Amniotic stem cell (primary cell): ENCODE measurements around the gene TRIM29.
"Not testable (repeated sequence)": the region's sequence is repeated elsewhere in the genome, so short reads cannot be mapped to it uniquely, and the experiment has no call there.

Source experiments
- DNase-seq: peaks from one replicate; lab custom pipeline; 2025; lab: John Stamatoyannopoulos, UW

TRIM29 gene, protein sequence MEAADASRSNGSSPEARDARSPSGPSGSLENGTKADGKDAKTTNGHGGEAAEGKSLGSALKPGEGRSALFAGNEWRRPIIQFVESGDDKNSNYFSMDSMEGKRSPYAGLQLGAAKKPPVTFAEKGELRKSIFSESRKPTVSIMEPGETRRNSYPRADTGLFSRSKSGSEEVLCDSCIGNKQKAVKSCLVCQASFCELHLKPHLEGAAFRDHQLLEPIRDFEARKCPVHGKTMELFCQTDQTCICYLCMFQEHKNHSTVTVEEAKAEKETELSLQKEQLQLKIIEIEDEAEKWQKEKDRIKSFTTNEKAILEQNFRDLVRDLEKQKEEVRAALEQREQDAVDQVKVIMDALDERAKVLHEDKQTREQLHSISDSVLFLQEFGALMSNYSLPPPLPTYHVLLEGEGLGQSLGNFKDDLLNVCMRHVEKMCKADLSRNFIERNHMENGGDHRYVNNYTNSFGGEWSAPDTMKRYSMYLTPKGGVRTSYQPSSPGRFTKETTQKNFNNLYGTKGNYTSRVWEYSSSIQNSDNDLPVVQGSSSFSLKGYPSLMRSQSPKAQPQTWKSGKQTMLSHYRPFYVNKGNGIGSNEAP

DNA sequence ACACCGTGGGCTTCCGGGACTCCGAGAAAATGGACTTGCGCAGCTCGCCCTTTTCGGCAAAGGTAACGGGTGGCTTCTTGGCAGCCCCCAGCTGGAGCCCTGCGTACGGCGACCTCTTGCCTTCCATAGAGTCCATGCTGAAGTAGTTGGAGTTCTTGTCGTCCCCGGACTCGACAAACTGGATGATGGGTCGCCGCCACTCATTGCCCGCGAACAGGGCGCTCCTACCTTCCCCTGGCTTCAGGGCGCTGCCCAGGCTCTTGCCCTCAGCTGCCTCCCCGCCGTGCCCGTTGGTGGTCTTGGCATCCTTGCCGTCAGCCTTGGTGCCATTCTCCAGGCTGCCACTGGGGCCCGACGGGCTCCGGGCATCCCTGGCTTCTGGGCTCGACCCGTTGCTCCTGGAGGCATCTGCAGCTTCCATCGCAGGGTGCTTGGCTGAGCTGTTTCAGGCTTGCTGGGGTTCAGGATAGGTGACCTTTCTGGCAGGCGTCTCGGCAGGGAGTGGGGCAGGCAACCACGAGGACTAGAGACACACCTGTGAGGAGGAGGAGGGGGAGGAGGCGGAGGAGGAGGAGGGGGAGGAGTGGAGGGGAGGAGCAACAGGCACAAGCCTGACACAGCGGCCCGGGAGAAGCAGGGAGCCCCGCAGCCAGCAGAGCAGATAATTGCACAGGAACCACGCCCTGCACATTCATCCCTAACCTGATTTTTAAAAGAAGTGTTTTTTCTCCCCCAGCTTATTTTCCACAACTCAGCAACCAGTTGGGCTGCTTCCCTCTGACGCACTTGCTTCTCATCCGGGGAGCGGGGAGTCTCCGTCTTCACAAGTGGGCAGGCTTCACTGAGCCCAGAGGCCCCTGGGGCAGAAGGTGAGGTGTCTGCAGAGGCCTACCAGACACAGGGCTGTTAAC is at the start of gene TRIM29:
TSS of gene TRIM29 (minus strand) at position 503 of the 911 bp plus-strand sequence. CDS start at position 421, 82 bp downstream.
- DNase-seq, result no peak

DNA sequence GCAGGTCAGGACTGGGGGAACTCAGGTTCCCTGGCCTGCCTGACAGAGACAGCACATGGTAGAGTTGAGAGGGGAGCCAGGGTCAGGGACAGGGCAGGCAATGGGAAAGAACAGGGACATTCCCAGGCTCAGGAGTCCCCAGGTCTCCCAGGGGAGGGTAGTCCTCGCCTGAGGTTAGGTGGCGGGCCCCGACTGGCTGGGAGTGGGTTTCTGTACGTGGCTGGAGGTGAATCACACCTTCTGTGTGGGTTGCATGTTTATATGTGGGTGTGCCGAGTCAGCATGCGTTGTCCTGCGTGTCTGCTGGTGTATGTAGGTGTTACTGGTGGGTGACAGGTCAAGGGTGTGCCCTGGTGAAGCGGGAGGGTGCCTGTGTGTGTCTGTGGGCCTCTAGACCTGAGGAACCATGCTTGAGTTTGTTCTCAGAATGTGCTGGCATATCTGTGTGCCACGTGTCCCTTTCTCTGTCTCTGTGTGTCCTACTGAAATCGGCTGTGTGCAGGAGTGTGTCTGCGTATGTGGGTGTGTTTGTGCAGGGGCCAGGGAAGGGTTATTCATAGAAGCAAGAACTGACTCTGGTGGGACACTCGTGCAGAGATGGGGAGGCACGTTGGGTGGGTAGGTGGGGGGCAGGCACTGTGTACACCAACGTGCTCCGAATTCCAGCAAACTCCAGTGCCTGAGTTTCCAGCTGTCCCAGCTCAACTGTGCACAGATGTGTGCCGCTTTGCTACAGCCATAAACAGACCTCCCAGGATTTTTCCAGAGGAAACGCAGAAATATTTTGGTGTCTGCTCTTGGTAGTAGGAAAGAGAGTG is 49.1 kb upstream of the TRIM29 start:
- DNase-seq, result no peak

DNA sequence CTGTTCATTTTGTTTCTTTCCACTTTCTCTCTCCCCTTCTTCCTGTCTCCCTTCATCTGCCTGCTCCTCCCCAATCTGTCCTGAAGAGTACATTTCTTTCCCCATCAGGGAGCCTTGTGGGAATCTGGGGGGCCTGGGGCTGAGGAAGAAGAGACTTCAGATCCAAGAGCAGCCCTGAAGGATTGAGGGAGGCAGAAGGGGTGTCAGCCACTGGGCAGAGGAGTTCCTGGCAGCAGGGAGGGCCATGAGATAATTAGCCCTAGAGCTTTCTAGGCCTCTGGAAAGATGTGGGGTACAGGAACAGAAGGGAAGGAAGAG is 48.5 kb upstream of the TRIM29 start:
- no peak for DNase-seq

DNA sequence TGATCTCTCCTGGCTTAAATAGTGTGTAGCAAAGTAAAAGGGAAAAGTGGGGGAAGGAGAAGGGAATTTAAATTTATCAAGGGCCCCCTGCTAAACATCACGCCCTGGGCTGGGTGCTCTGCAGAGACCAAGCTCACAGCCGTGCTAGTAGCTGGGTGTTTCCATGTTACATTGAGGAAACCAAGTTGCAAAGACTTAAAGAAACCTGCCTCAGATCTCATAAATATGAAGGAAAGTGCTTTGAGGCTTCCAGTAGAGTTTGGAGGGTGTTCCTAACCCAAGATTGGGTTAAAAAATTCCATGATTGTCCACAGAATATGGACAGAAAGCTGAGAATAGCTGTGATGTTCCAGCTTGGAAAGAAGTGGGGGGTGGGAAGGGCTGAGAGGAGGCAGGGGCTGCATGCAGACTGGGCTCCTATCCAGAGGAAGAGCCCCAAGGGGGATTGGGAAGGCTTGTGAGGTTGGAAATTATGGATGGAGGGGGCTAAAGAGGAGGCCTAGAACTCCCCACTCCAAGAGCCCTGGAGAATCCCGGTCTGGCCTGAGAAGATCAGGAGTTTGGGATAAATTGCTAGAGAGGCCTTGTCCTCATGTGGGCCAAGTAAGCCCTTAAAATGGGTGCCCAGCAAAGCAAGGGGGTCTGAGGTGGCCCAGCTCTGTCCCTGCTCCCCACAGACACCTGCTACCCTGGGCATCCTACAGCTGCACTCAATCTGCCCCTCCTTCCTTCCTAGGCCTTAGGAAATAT is 48.0 kb upstream of the TRIM29 start:
- DNase-seq, result no peak

DNA sequence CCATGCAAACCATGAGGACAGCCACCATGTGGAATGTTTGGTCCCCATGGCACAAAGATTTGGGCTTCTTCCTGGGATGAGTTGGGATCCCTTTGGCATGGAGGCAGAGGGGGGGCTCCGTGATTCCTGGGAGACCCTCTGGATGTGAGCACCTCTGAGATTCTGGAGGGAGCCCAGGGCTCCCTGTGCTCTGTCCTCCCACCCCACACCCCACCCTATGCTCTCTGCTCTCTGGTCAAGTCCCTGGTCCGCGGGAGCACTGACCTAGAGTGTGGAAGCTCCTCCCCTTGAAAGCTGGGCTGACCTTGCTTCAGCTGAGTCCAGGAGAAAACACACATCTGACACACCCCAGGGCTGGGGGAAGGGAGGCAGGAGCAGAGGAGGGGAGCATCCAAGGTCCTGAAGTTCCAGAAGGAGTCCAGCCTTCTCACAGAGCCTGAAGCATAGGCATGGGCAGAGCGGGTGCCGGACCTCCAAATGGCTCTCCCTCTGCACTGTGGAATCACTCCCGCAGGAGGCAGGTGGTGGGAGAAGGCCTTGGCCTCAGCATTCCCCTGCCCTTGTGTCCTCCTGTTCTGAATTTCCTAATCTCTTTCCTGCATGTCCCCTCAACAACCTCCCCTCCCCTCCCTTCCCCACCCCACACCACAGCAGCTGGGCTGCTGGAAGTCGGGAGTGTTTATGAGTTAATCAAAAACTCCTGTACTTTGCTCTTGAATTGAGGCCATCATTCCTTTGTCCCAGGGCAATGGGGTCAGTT is 47.2 kb upstream of the TRIM29 start:
- DNase-seq, result no peak

DNA sequence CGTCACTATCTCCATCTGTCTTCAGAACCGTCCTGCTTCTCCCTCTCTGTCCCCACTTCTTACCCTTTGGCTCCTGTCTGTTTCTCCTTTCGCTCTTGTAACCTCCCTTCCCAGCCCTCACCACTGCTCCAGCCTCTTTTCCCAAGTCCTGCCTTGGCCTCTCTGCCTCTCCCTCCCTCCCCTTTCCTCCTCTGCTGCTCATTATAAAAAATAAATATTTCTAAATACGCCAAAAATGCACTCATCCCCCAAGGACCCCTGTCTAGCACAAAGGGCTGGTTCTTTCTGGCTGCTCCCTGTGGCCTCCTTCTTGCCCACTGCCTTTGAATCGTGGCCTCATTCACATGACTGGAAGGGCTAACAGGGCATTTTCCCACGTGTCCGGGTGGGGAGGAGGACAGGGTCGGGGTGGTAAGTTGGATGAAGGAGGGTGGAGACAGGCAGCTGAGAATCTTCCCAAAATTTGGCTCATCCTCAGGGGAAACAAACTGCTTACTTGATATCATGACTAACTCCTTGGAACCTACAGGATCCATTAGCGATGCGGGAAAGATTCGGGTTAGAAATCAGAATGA is 46.5 kb upstream of the TRIM29 start:
- DNase-seq, result no peak

DNA sequence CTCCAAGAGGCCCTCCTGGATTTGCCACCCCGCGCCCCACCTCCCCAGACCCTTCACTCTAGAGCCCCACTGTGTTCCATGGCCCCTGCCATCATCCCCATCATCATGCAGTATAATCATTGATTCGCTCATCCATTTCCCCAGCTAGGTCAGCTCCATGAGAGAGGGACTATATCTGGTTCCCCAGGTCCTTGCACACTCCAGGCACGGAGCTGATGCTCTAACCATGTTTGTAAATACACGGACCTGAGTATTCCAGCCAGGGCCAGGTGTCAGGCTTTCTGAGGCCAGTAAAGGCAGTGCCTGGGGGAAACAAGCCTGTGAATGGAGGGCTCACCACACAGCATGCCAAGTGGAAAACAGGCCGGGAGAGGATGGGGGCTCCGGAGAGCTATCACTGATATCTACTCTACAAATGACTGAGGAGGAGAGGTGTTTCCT is 45.8 kb upstream of the TRIM29 start:
- no peak for DNase-seq

DNA sequence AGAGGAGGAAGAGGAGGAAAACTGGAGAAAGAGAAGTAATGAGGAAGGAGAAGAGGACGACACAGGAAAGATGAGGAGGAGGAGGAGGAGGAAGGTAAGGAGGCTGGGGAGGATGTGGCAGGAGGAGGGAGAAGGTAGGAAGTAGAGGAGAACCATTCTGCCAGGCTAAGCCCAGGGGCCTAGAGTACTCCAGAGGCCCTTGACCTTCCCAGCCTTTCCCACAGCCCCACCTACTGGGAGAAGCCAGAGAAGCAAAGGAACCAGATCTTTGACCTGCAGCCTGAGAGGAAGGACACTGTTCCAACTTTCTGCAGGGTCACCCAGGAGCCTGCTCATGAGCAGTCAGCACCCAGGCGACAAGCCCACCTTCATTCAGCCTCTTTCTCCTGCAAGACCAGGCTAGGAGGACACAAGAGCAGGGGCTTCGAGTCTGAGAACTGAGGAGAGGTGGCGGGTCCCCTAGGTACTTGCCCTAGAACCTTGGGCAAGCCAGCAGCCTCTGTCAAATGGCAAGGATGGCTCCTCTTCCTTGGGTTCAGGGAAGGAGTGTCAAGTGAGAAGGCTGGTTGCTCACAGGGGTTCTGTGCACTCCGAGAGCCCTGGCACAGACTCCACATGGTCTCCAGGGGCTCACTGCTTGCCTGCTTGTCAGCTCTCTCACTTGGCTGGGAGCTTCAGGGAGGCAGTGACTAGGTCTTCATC is 45.0 kb upstream of the TRIM29 start:
- no peak for DNase-seq

DNA sequence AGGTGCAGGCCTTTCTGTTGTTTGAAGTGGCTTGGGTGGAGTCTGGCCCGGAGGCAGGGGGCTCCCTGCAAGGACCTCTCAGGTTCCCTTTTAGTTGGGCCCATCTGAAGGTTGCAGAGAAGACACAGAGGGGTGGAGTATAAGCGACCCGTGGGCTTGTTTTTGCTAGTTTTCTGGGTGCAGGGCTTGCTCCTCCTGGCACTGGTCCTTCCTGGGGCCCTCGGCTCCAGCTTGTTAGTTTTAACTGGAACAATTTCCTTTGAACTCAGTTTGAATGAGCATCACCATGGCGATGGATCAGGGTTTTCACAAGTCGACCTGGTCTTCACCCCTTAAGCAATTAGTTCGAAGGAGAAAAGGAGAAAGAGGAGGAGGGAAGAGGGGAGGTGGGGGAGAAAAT is 44.5 kb upstream of the TRIM29 start:
- no peak for DNase-seq

DNA sequence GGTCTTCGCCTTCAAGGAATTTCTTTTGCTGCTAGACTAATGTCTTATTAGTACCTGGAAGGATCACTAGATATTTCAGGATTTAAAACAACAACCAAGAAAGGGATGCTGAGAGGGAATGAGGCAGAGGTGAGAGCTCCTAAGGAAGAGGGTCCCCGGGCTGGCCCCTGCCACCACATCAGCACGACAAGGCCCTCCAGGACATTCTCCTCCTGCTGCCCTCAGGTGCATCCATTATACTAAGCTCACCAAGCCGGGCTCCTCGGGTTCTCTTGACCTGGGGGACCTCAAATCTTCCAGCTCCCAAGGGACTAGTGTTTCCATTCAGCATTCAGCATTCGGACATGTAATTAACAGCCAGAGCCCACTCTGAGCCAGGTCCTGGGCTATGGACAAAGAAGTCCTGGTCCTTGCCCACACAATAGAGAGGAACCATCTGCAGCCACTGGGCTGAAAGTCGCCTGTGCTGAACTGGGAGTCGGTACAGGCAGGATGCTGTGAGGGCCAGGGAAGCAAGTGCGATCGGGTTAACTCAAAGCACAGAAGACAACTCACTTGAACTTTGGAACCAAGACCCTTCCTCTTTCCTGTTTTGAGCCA is 43.6 kb upstream of the TRIM29 start:
- DNase-seq, result no peak

DNA sequence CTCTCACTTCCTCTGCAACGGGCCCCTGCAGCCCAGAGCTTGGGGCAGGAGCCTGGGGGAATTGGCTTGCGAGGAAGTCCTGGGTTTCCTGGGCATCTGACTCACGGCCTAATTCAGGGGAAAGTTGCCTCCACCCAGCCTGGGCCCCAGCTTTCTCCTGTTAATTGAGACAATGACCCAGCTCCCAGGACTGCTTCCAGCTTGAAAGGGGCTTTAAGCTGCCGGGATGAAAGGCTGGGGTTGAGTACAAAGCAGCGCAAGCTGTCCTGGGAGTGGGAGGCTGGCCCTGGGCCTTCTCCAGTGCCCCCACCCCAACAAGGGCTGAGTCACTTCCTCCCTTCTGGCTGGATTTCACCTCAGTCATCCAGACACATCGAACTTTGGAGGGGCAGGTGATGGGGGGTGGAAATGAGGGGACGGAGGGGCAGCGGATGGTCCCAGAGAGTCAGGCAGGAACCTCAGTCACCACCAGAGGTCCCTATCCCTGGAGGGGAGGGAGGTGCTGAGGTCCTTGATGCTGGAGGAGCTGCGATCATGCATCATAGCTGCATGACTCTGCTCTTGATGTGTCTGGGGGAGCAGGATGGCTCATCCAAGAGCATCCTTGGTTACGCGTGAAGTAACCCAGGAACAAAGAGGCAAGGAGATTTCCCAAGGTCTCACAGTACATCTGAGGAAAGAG is 42.8 kb upstream of the TRIM29 start:
- no peak for DNase-seq

DNA sequence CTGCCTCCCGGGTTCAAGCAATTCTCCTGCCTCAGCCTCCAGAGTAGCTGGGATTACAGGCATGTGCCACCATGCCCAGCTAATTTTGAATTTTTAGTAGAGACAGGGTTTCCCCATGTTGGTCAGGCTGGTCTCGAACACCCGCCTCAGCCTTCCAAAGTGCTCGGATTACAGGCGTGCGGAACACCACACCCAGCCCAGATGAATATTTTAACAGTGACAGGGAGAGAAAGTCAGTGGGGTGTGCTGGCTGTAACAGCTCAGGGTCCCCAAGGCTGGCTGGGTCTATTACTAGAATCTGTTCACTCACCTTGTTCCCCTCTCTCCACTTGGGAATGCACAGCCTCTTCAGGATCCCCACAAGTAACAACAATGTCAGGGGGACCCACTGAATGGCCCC is 42.1 kb upstream of the TRIM29 start:
- not testable (repeated sequence) for DNase-seq

DNA sequence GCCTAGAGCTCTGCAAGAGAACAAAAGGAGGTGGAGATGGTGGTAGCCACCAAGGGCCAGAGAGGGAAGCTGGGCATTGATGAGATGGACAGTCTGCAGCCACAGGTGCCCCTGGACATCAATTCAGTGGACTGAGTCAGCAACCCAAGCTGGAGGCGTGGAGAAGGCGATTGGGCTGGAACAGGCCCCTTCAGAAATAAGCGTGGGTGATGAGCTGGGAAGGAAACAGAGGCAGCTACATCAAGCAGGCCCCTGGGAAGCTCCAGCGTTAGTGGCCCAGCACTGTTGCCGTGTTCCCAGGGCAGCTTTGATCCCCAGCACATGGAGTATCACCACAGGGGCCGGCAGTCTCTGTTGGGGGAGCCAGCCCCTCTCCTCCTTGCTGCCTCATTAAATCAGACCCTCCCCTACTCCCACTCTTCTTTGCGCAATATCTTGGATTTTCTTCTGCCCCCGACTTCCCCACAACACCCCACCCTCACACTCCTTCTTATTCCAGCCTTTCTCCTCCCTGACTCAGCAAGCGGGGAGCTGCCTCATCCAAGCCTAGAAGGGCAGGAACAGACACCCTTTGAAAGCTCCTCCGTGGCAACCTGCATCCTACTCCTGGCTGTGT is 41.3 kb upstream of the TRIM29 start:
- no peak for DNase-seq

DNA sequence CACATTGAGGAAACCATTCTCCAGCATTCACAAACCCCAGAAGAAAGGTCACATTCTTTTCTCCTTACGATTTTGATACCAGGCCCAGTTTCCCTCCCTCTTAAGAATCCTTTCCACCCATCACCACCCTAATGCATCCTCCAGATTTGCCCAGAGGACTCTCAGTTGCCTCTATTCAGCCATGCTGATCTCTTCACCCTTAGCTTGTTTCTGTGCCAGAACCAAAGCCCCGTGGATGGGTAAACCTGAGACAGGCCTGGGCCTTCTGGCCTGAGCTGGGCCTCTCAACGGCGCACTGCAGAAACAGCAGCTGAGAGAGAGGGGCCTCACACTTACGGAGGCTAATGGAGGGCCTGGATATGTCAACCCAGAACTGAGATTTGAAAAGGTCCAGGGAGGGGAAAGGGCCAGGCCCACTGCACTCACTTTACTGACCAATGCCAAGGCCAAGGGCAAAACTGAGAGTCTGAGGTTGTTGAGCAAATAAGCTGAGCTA is 40.7 kb upstream of the TRIM29 start:
- DNase-seq, result no peak

DNA sequence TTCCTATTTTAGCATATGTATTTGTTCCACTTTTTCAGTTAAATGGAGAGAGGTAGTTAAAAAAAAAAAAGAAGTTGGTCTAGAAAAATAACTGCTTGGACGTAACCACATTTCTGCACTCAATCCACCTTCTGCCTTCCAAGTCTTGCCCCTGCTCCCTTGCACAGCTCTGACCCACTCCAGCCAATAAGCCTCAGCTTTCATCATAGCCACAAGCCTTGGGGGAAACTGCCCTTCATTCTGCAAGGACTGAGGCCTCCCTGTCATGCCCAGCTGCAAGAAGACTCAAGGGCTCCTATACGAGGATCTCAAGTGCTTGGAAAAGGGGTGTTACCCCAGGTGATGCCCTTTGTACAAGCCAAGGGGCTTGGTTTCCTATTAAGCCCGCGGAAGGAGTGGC is 37.0 kb upstream of the TRIM29 start:
- no peak for DNase-seq

DNA sequence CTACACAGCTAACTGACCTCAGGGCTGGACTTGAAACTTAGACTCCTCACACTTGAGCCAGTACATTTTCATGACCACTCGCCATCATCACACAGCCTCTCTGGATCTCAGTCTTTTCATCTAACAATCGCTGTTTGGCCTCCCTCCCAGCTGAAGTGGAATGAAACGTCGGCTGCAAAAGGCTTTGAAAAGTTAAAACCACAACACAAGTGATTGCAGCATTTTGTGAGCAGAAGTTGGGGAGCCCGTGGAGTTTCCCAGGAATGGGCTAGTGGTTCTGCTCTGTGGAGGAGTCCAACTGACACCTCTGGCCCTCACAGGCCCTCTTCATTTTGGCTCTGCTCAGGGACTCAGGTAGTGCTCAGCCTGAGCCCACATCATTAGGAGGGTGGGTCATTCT is 35.9 kb upstream of the TRIM29 start:
- DNase-seq, result no peak

DNA sequence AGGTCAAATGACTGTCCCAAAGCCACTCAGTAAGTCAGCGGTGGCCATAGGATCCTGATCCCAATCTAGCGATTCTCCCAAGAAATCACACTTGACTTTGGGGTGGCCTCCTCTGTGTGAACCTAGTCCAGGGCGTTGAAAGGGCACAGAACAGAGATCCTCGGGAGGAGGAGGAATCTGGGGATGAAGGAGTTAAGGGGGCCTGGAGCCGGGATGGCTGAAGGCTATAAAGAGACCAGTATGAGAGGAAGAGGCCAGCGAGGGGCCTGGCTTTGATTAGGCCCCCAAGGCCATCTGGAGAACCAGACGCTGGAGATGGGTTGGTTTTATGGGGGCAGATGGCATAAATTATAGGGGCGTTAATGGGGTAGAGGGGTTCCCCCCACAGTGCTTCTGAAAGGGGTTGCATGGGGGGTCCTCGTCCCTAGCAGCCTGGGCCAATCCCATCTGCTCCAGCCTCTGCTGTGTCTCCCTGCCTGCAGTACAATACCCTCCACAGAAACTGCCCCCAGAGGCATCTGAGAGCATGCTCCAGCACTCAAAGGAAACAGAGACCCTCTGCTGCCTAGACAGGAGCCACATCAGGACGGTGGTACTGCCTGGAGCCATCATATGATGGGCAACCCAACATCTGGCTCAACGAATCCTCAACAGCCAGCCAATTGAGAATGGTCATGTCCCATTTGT is 35.2 kb upstream of the TRIM29 start:
- DNase-seq, result no peak
